Spleen (tissue), 7 donors: ENCODE results near the gene MCM3.

ENCODE experiments used
- POLR2A ChIP-seq, 3 donors: fragments of 450-650 bp; IDR thresholded peaks; one replicate each; pipeline ENCODE4 v1.5.1; 2017; ENCODE audit warnings: antibody characterized with exemption in 3 of 3, mild to moderate bottlenecking in 1 of 3
- TF ChIP-seq, protein P1 (sequence below), 11 experiments: fragments of 200-600 bp in 7 of 11; fragments of 450-650 bp in 4 of 11; sonication (generic) in 4 of 11; IDR thresholded peaks in 8 of 11; conservative IDR thresholded peaks in 3 of 11; 1 replicate in 7 of 11; 2 replicates in 4 of 11; pipeline versions ENCODE4 v1.4.0 to v1.8.0; 2016 to 2021; ENCODE audit warnings: antibody characterized with exemption in 11 of 11, inconsistent platforms in 4 of 11, mild to moderate bottlenecking in 1 of 11
- donor health status: DM: no; HTN: no; CAD: no; lungs with moderate emphysema.
- donor health status: DM: no; HTN: no; CAD: no.
- donor health status: DM: no; HTN: no; CAD: no.

DNA sequence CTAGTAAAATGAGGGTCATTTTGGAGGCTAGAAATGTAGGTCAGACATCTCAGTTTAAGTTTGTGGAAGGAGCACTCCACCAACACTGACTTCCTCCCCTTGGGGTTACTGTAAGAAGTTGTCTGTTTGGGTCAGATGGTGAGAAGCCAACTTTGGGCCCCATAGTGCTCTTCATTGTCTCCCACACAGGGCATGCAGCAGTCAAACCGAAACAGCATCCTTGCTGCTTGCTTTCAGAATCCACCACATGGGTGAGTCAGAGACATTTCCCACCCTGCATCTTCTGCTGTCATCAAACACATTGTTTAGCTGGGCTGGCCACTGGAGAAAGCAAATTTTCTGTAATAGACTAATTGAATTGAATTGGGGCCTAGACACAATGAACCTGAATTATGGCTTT is 57.0 kb downstream of the MCM3 start:
- TF ChIP-seq, protein P1, sequence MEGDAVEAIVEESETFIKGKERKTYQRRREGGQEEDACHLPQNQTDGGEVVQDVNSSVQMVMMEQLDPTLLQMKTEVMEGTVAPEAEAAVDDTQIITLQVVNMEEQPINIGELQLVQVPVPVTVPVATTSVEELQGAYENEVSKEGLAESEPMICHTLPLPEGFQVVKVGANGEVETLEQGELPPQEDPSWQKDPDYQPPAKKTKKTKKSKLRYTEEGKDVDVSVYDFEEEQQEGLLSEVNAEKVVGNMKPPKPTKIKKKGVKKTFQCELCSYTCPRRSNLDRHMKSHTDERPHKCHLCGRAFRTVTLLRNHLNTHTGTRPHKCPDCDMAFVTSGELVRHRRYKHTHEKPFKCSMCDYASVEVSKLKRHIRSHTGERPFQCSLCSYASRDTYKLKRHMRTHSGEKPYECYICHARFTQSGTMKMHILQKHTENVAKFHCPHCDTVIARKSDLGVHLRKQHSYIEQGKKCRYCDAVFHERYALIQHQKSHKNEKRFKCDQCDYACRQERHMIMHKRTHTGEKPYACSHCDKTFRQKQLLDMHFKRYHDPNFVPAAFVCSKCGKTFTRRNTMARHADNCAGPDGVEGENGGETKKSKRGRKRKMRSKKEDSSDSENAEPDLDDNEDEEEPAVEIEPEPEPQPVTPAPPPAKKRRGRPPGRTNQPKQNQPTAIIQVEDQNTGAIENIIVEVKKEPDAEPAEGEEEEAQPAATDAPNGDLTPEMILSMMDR (IDR thresholded peaks at IDR 0.05 in 8 of 11, conservative IDR thresholded peaks at IDR 0.05 in 3 of 11): no peak
- TF ChIP-seq POLR2A (IDR thresholded peaks at IDR 0.05): no peak
